NCI-H2196 (cell line): ENCODE measurements around the gene HECW1.
"Not testable (repeated sequence)": the region's sequence is repeated elsewhere in the genome, so short reads cannot be mapped to it uniquely, and the experiment has no call there.

Experiments
- DNase-seq: peaks from one replicate; lab custom pipeline; 2025; ENCODE audit not compliant: unreplicated experiment; lab: John Stamatoyannopoulos, UW

HECW1 gene

GRCh38 chr7:43345696-43346095 is 233.2 kb downstream of the HECW1 start:
- DNase-seq, result not testable (repeated sequence)

- no peak for DNase-seq
Observed at GRCh38 chr7:43351683-43352082, 239.2 kb downstream of the HECW1 start.

- DNase-seq, result no peak
Observed at GRCh38 chr7:43353902-43354301, 241.5 kb downstream of the HECW1 start.

GRCh38 chr7:43362652-43363034 is 250.2 kb downstream of the HECW1 start:
- DNase-seq, result no peak

- DNase-seq, result no peak
Observed at GRCh38 chr7:43363035-43363791, 250.8 kb downstream of the HECW1 start.

- DNase-seq, result no peak
Observed at GRCh38 chr7:43364391-43364790, 251.9 kb downstream of the HECW1 start.

GRCh38 chr7:43372676-43373355 is 260.4 kb downstream of the HECW1 start:
- no peak for DNase-seq

GRCh38 chr7:43377196-43377960 is 264.9 kb downstream of the HECW1 start:
- no peak for DNase-seq

- no peak for DNase-seq
Observed at GRCh38 chr7:43379210-43379609, 266.8 kb downstream of the HECW1 start.

GRCh38 chr7:43384616-43385308 is 272.3 kb downstream of the HECW1 start:
- DNase-seq, result no peak

- no peak for DNase-seq
Observed at GRCh38 chr7:43385309-43385680, 272.8 kb downstream of the HECW1 start.

- no peak for DNase-seq
Observed at GRCh38 chr7:43385856-43386255, 273.4 kb downstream of the HECW1 start.

GRCh38 chr7:43387932-43388331 is 275.5 kb downstream of the HECW1 start:
- DNase-seq, result no peak

GRCh38 chr7:43390576-43390975 is 278.1 kb downstream of the HECW1 start:
- DNase-seq, result no peak

GRCh38 chr7:43391518-43391917 is 279.1 kb downstream of the HECW1 start:
- no peak for DNase-seq

- DNase-seq, result no peak
Observed at GRCh38 chr7:43392638-43393330, 280.3 kb downstream of the HECW1 start.

GRCh38 chr7:43394441-43395130 is 282.1 kb downstream of the HECW1 start:
- DNase-seq, result no peak

- no peak for DNase-seq
Observed at GRCh38 chr7:43395351-43395750, 282.9 kb downstream of the HECW1 start.

GRCh38 chr7:43396187-43396740 is 283.8 kb downstream of the HECW1 start:
- no peak for DNase-seq

GRCh38 chr7:43398831-43399230 is 286.4 kb downstream of the HECW1 start:
- no peak for DNase-seq
